Esophagus muscularis mucosa (tissue), 4 donors: ENCODE measurements around the gene CCM2L.

Experiments used
- EP300 ChIP-seq: sonication (generic); formaldehyde crosslinking; IDR thresholded peaks from one replicate; pipeline ENCODE4 v1.6.1; 2017; ENCODE audit warnings: antibody characterized with exemption
- POLR2A ChIP-seq: fragments of 450-650 bp; IDR thresholded peaks from one replicate; pipeline ENCODE4 v1.6.1; 2017; ENCODE audit warnings: antibody characterized with exemption, moderate library complexity, mild to moderate bottlenecking, low read depth
- TF ChIP-seq, protein P1 (sequence below), 3 experiments: fragments of 200-600 bp in 2 of 3; fragments of 450-650 bp in 1 of 3; sonication (generic) in 2 of 3; IDR thresholded peaks; one replicate each; pipeline ENCODE4 v1.5.1; 2017 to 2019; ENCODE audit warnings: antibody characterized with exemption in 3 of 3, mild to moderate bottlenecking in 2 of 3, moderate library complexity in 1 of 3

DNA sequence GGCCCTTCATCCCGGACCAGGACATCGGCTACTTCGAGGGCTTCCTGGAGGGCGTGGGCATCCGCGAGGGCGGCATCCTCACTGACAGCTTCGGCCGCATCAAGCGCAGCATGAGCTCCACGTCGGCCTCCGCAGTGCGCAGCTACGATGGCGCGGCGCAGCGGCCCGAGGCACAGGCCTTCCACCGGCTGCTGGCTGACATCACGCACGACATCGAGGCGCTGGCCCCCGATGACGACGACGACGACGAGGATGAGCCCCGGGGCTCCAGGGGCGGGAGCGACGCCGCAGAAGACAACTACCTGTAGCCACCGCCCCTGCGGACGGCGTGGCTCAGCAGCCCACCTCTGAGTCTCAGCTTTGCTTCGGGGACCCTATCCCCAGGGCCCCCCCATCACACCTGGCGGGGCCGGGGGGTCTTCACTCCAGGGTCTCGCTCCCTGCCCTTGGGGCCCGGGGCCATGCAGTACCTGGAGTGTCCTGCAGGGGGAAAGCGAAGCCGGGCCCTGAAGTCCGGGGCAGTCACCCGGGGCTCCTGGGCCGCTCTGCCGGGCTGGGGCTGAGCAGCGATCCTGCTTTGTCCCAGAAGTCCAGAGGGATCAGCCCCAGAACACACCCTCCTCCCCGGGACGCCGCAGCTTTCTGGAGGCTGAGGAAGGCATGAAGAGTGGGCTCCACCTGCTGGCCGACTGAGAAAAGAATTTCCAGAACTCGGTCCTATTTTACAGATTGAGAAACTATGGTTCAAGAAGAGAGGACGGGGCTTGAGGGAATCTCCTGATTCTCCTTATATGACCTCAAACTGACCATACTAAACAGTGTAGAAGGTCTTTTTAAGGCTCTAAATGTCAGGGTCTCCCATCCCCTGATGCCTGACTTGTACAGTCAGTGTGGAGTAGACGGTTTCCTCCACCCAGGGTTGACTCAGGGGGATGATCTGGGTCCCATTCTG, 21.0 kb downstream of the CCM2L start:
- TF ChIP-seq POLR2A (no peak), EP300 (no peak)
- TF ChIP-seq, protein P1, sequence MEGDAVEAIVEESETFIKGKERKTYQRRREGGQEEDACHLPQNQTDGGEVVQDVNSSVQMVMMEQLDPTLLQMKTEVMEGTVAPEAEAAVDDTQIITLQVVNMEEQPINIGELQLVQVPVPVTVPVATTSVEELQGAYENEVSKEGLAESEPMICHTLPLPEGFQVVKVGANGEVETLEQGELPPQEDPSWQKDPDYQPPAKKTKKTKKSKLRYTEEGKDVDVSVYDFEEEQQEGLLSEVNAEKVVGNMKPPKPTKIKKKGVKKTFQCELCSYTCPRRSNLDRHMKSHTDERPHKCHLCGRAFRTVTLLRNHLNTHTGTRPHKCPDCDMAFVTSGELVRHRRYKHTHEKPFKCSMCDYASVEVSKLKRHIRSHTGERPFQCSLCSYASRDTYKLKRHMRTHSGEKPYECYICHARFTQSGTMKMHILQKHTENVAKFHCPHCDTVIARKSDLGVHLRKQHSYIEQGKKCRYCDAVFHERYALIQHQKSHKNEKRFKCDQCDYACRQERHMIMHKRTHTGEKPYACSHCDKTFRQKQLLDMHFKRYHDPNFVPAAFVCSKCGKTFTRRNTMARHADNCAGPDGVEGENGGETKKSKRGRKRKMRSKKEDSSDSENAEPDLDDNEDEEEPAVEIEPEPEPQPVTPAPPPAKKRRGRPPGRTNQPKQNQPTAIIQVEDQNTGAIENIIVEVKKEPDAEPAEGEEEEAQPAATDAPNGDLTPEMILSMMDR (IDR thresholded peaks at IDR 0.05): peak; percentile 71 to 79 (median 72)
